Adrenal gland (tissue), 5 donors: ENCODE data around the gene GKN2.

Experiments
- POLR2A ChIP-seq, 2 donors: fragments of 450-650 bp; IDR thresholded peaks; one replicate each; pipeline ENCODE4 v1.6.1; 2017; ENCODE audit warnings: antibody characterized with exemption in 2 of 2, mild to moderate bottlenecking in 2 of 2, moderate library complexity in 1 of 2
- TF ChIP-seq, protein P1 (sequence below), 6 experiments: fragments of 450-650 bp in 4 of 6; fragments of 200-600 bp in 2 of 6; sonication (generic) in 1 of 6; IDR thresholded peaks; 1 replicate in 5 of 6; 2 replicates in 1 of 6; pipeline versions ENCODE4 v1.5.1 to v1.8.0; 2016 to 2021; ENCODE audit warnings: antibody characterized with exemption in 6 of 6, mild to moderate bottlenecking in 2 of 6, moderate library complexity in 1 of 6
- donor health status: DM: no; HTN: no; CAD: no.

DNA sequence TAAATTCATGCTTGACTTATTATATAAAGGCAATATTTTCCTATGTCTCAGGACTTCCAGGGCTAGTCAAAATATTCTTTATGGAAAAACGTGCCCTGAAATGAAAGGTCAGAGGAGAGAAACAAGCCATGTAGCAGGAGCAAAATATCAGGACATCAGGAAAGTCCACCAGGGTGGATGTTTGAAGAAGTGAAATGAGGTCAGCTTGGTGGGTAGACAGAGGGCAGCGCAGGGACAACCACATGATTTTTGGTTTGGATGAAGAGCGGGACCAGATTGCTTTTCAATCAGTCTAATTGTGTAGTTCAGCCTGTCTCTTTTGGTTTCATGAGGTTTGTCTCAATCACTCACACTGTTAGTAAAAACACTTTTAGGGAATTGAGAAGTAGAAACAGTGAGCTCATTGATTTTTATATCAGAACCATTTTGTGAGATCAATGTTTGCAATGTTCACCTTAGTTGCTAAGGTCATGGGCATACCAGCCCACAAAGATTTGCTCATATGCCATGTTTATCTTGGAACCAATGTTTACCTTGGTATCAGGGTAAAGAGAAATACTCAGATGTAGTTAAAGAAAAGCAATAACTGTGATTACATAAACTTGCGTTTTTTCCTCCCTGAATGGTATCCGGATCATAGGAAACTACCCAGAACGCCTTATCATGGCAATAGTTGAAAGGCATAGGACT is 32.1 kb downstream of the GKN2 start:
- no peak for TF ChIP-seq POLR2A (IDR thresholded peaks at IDR 0.05)
- TF ChIP-seq, protein P1, sequence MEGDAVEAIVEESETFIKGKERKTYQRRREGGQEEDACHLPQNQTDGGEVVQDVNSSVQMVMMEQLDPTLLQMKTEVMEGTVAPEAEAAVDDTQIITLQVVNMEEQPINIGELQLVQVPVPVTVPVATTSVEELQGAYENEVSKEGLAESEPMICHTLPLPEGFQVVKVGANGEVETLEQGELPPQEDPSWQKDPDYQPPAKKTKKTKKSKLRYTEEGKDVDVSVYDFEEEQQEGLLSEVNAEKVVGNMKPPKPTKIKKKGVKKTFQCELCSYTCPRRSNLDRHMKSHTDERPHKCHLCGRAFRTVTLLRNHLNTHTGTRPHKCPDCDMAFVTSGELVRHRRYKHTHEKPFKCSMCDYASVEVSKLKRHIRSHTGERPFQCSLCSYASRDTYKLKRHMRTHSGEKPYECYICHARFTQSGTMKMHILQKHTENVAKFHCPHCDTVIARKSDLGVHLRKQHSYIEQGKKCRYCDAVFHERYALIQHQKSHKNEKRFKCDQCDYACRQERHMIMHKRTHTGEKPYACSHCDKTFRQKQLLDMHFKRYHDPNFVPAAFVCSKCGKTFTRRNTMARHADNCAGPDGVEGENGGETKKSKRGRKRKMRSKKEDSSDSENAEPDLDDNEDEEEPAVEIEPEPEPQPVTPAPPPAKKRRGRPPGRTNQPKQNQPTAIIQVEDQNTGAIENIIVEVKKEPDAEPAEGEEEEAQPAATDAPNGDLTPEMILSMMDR (IDR thresholded peaks at IDR 0.05) = no peak
